HG03442 (cell line): ENCODE measurements around the gene GRB14.
"Not testable (repeated sequence)": the region's sequence is repeated elsewhere in the genome, so short reads cannot be mapped to it uniquely, and the experiment has no call there.

Experiments
- ATAC-seq: cut with Tn5 transposase; IDR thresholded peaks from one replicate; pipeline ENCODE4 v1.9.1; 2021; ENCODE audit warnings: mild to moderate bottlenecking, moderate library complexity; ENCODE audit not compliant: unreplicated experiment

Gene GRB14

GRCh38 chr2:164620873-164621763 is at the start of gene GRB14:
Gene GRB14 (minus strand): TSS chr2:164621482. CDS start chr2:164621309, 173 bp downstream.
- ATAC-seq = no peak

GRCh38 chr2:164669291-164669690 is 48.0 kb upstream of the GRB14 start:
- no peak for ATAC-seq

GRCh38 chr2:164667566-164667965 is 46.3 kb upstream of the GRB14 start:
- ATAC-seq = no peak

GRCh38 chr2:164664070-164664469 is 42.8 kb upstream of the GRB14 start:
- no peak for ATAC-seq

GRCh38 chr2:164662868-164663631 is 41.8 kb upstream of the GRB14 start:
- no peak for ATAC-seq

GRCh38 chr2:164662066-164662465 is 40.8 kb upstream of the GRB14 start:
- ATAC-seq = no peak

GRCh38 chr2:164661349-164661748 is 40.1 kb upstream of the GRB14 start:
- no peak for ATAC-seq

GRCh38 chr2:164657129-164657528 is 35.8 kb upstream of the GRB14 start:
- no peak for ATAC-seq

GRCh38 chr2:164655750-164656149 is 34.5 kb upstream of the GRB14 start:
- ATAC-seq = no peak

- no peak for ATAC-seq
These were observed 34.1 kb upstream of the GRB14 start for GRCh38 chr2:164655336-164655735.

GRCh38 chr2:164651361-164651760 is 30.1 kb upstream of the GRB14 start:
- ATAC-seq = no peak

GRCh38 chr2:164644036-164644700 is 22.9 kb upstream of the GRB14 start:
- no peak for ATAC-seq

GRCh38 chr2:164642946-164643555 is 21.8 kb upstream of the GRB14 start:
- no peak for ATAC-seq

GRCh38 chr2:164642268-164642667 is 21.0 kb upstream of the GRB14 start:
- ATAC-seq = no peak

GRCh38 chr2:164628319-164628718 is 7.0 kb upstream of the GRB14 start:
- not testable (repeated sequence) for ATAC-seq

GRCh38 chr2:164625378-164625971 is 4.2 kb upstream of the GRB14 start:
- no peak for ATAC-seq

- ATAC-seq = no peak
These were observed 3.0 kb upstream of the GRB14 start for GRCh38 chr2:164624316-164624715.

- ATAC-seq = no peak
These were observed 1.2 kb upstream of the GRB14 start for GRCh38 chr2:164622338-164623106.

- ATAC-seq = no peak
These were observed 453 bp upstream of the GRB14 start for GRCh38 chr2:164621764-164622105.

GRCh38 chr2:164620457-164620856 is 825 bp downstream of the GRB14 start:
- ATAC-seq = no peak
